Smooth muscle cell (in vitro differentiated cells): ENCODE results near the gene ACTRT2. TPM values are rescaled to one million over a fixed set of nuclear protein-coding genes. Genes with fewer than 3 reads are reported as not detected.

Source experiments
- DNase-seq: peaks from one replicate; lab custom pipeline; 2025; ENCODE audit not compliant: unreplicated experiment; lab: John Stamatoyannopoulos, UW
- H2AFZ ChIP-seq: fragments of 200-600 bp; sonication (generic); 2 replicates; pipeline ENCODE4 v1.6.0; 2016; ENCODE audit warnings: antibody characterized with exemption, low read depth, mild to moderate bottlenecking
- H3F3A ChIP-seq: fragments of 200-600 bp; sonication (generic); 2 replicates; pipeline ENCODE4 v1.6.0; 2017; ENCODE audit warnings: antibody characterized with exemption, low read depth
- H3K27ac ChIP-seq: fragments of 200-600 bp; sonication (generic); 2 replicates; pipeline ENCODE4 v1.5.1; 2016; ENCODE audit warnings: low read depth, mild to moderate bottlenecking
- H3K27me3 ChIP-seq: fragments of 200-600 bp; sonication (generic); 2 replicates; pipeline ENCODE4 v1.6.1; 2016; ENCODE audit warnings: low read depth, mild to moderate bottlenecking
- H3K36me3 ChIP-seq: fragments of 200-600 bp; sonication (generic); 2 replicates; pipeline ENCODE4 v1.5.1; 2016; ENCODE audit warnings: low read depth
- H3K4me1 ChIP-seq: fragments of 200-600 bp; sonication (generic); 2 replicates; pipeline ENCODE4 v1.5.1; 2016; ENCODE audit warnings: low read depth
- H3K4me2 ChIP-seq: fragments of 200-600 bp; sonication (generic); 2 replicates; pipeline ENCODE4 v1.6.0; 2016; ENCODE audit warnings: mild to moderate bottlenecking
- H3K4me3 ChIP-seq: fragments of 200-600 bp; sonication (generic); 2 replicates; pipeline ENCODE4 v1.5.1; 2016; ENCODE audit warnings: mild to moderate bottlenecking
- H3K79me2 ChIP-seq: fragments of 200-600 bp; sonication (generic); 2 replicates; pipeline ENCODE4 v1.6.0; 2016; ENCODE audit warnings: low read depth, mild to moderate bottlenecking
- H3K9ac ChIP-seq: fragments of 200-600 bp; sonication (generic); 2 replicates; pipeline ENCODE4 v1.6.0; 2016; ENCODE audit warnings: low read depth
- H3K9me3 ChIP-seq: fragments of 200-600 bp; sonication (generic); replicated peaks from 2 replicates; pipeline ENCODE4 v1.5.1; 2016; ENCODE audit warnings: low read depth
- H4K20me1 ChIP-seq: fragments of 200-600 bp; sonication (generic); 2 replicates; pipeline ENCODE4 v1.6.0; 2016; ENCODE audit warnings: low read depth
- CTCF ChIP-seq: fragments of 200-600 bp; sonication (generic); IDR thresholded peaks from 2 replicates; pipeline ENCODE4 v1.5.1; 2017; ENCODE audit warnings: borderline replicate concordance, mild to moderate bottlenecking, antibody characterized with exemption; ENCODE audit not compliant: insufficient read depth, poor library complexity, severe bottlenecking
- WGBS: methylation state at CpG from one replicate; pipeline ENCODE4 v1.1.7; 2016; ENCODE audit warnings: low lambda C conversion rate; 5-methylcytosine and 5-hydroxymethylcytosine counted together
- polyA plus RNA-seq: library from polyadenylated mRNA; unstranded; fragments of >200 nt; fragmentation: Nextera tagmentation; extraction: Ambion mirVana; gene quantifications from 2 replicates; pipeline ENCODE4 v1.2.1, GENCODE V29; 2016
- total RNA-seq: library from RNA; depleted of rRNA; stranded (reverse); fragments of >200 nt; gene quantifications from 2 replicates; pipeline ENCODE4 v1.2.3, GENCODE V29; 2014

ACTRT2 gene
- total and polyA plus RNA-seq, 2 experiments from 2014 or later = not detected

DNA sequence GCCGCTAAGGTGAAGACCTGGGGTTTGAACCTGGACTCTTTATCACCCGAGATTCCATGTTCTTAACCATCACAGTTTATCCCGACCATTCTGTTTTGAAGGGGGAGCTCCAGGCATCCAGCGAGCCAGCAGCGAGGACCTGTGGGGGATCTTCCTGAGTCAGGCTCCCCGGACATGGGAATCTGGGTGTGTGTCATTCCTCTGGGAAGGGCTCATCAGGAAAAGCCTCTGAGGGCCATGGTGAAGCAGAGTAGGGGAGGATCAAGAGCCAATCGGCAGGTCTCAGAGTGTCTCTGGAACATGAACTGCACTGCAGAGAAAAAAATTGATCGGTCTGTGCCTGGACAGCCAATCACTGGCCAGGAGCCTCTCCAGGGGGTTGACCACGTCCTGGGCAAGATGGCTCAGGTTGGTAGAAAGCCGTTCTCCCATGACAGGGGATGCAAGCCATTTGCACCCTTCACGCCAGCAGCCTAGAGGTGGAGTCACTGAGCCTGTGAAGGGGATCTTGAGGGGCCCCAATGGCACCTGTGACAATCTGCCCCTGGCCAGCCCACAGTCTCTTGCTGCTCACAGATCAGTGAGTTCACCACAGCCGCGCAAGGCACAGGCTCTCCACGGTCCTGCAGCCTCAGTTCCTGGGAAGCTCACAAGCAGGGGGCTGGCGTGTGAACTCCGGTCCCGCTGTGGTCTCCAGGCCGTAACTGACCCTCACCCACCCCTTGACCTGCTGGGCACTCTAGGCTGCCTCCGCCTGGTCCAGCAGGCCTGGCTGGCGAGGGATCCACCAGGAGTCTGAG lies 20.4 kb upstream of the ACTRT2 start:
- no peaks in the 10 kb centered on the region for H3K4me1 ChIP-seq
- 84% methylated on average over 20 of the region's 20 CpGs for WGBS
- H3K9me3 ChIP-seq = no peaks in the 10 kb centered on the region
- H3K27ac ChIP-seq = no peak overlapping the region
- H3K4me3 ChIP-seq = no peak overlapping the region
- H3K79me2 ChIP-seq = no peaks in the 10 kb centered on the region
- H4K20me1 ChIP-seq = no peaks in the 10 kb centered on the region
- no peaks in the 10 kb centered on the region for H3K27me3 ChIP-seq
- no peak overlapping the region for H3K9ac ChIP-seq
- H3F3A ChIP-seq = no peaks in the 10 kb centered on the region
- H3K36me3 ChIP-seq = no peaks in the 10 kb centered on the region
- no peak overlapping the region for H3K4me2 ChIP-seq
- DNase-seq = no peak
- no peak for TF ChIP-seq CTCF
- H2AFZ ChIP-seq = no peak overlapping the region

DNA sequence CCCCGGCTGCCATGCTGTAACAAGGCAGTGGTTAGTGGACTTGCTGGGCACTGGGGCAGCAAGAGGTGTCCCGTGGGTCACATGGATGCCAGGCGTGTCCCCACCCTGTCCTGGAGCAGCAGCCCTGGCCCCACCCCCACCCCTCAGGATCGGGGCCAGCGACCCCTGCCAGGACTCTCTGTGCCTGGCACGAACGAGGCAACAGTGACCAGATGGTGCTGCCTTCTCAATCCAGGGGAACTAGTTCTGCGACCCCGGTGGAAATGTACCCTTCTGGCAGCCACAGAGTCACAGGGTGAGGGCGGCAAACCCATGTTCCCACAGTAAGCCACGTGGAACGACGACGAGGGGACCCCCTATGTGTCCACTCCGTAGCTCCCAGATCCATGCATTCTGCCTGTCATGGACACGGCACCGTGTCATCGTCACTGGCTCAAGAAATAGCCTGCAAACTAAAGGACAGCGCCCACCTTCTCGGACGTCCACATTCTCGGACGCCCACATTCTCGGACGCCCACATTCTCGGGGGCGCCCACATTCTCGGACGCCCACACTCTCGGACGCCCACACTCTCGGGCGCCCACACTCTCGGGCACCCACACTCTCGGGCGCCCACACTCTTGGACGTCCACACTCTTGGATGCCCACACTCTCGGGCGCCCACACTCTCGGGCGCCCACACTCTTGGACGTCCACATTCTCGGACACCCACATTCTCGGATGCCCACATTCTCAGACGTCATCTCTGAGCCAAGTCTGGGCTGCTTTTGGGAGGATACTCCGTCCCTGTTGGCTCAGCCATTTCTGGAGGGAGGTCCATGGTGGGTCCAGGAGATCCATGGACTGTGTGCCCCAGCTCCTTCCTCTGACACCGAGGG lies 19.6 kb upstream of the ACTRT2 start:
- TF ChIP-seq CTCF = no peak
- no peaks in the 10 kb centered on the region for H3F3A ChIP-seq
- no peaks in the 10 kb centered on the region for H3K9me3 ChIP-seq
- 86% methylated on average over 45 of the region's 47 CpGs for WGBS
- H3K27me3 ChIP-seq = no peaks in the 10 kb centered on the region
- no peaks in the 10 kb centered on the region for H3K79me2 ChIP-seq
- no peak overlapping the region for H3K9ac ChIP-seq
- H3K27ac ChIP-seq = no peak overlapping the region
- H2AFZ ChIP-seq = no peak overlapping the region
- H3K4me2 ChIP-seq = no peak overlapping the region
- no peaks in the 10 kb centered on the region for H3K4me1 ChIP-seq
- no peak overlapping the region for H3K4me3 ChIP-seq
- no peak for DNase-seq
- H4K20me1 ChIP-seq = no peaks in the 10 kb centered on the region
- H3K36me3 ChIP-seq = no peaks in the 10 kb centered on the region

DNA sequence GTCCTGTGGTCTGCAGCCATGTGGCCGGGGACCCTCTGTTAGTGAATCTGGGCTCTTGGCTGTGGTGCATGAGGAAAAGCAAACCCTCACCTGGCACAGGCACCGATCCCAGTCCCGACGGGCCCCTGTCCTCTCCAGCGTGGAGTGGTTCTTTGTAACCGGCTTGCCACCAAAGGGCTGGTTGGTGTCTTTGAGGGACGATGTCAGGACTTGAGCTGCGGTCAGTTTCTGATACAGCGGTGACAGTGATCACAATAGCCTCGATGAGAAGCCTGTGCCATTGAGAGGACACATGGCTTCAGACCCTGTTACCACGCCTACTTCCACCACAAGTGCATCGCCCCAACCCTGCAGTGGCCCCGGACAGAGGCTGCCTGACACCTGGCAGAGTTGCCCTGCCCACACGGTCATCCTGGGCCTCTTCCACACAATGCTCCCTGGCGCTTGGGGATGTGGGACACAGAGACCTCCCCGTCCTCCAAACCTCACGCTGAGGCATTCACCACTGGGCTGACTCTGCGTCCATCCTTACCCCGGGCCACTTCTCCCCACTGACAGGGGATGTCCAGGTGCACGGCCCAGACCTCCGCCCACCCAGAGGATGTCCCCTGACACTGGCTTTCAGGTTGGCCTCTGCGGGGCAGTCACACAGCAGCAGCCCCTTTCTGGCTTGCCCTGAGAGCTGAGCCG lies 18.8 kb upstream of the ACTRT2 start:
- Histone ChIP-seq H3K36me3 (no peaks in the 10 kb centered on the region), H3K79me2 (no peaks in the 10 kb centered on the region), H3K9ac (no peak overlapping the region), H3K4me1 (no peaks in the 10 kb centered on the region), H3K27ac (no peak overlapping the region), H3F3A (no peaks in the 10 kb centered on the region), H3K27me3 (no peaks in the 10 kb centered on the region), H3K4me3 (no peak overlapping the region), H3K9me3 (no peaks in the 10 kb centered on the region), H3K4me2 (no peak overlapping the region), H2AFZ (no peak overlapping the region), H4K20me1 (no peaks in the 10 kb centered on the region)
- 84% methylated on average over 23 of the region's 23 CpGs for WGBS
- no peak for DNase-seq
- TF ChIP-seq CTCF = no peak
